GM23338 (cell line): ENCODE results near the gene RAB3GAP2. TPM values are rescaled to one million over a fixed set of nuclear protein-coding genes. Genes with fewer than 3 reads are reported as not detected.

Source experiments
- ATAC-seq: fragments of 200-7000 bp; cut with Tn5 transposase; 3 replicates; pipeline ENCODE4 v1.9.1; 2020
- DNase-seq: peaks from one replicate; pipeline ENCODE4 v3.0.0-alpha.2; 2015; ENCODE audit warnings: low spot score
- H2AFZ ChIP-seq: fragments of 200-600 bp; sonication (generic); 2 replicates; pipeline ENCODE4 v1.8.0; 2016; ENCODE audit warnings: antibody characterized with exemption, mild to moderate bottlenecking, moderate library complexity
- H3F3A ChIP-seq: fragments of 200-600 bp; sonication (generic); replicated peaks from 2 replicates; pipeline ENCODE4 v1.8.0; 2017; ENCODE audit warnings: antibody characterized with exemption, mixed run types, low read depth
- H3K27ac ChIP-seq: fragments of 200-600 bp; sonication (generic); 2 replicates; pipeline ENCODE4 v1.6.1; 2016; ENCODE audit warnings: low read depth
- H3K27me3 ChIP-seq: fragments of 200-600 bp; sonication (generic); 2 replicates; pipeline ENCODE4 v1.8.0; 2016; ENCODE audit warnings: mild to moderate bottlenecking, mixed run types, moderate library complexity; ENCODE audit not compliant: insufficient read depth
- H3K36me3 ChIP-seq: fragments of 200-600 bp; sonication (generic); 2 replicates; pipeline ENCODE4 v1.8.0; 2016; ENCODE audit warnings: mild to moderate bottlenecking; ENCODE audit not compliant: insufficient read depth
- H3K4me1 ChIP-seq: fragments of 200-600 bp; sonication (generic); 2 replicates; pipeline ENCODE4 v1.8.0; 2016; ENCODE audit warnings: mild to moderate bottlenecking, moderate library complexity; ENCODE audit not compliant: insufficient read depth
- H3K4me2 ChIP-seq: fragments of 200-600 bp; sonication (generic); 2 replicates; pipeline ENCODE4 v1.7.1; 2017; ENCODE audit warnings: mixed run types
- H3K4me3 ChIP-seq: fragments of 200-600 bp; sonication (generic); 2 replicates; pipeline ENCODE4 v1.6.1; 2016; ENCODE audit warnings: mixed run types
- H3K79me2 ChIP-seq: fragments of 200-600 bp; sonication (generic); replicated peaks from 2 replicates; pipeline ENCODE4 v1.8.0; 2017; ENCODE audit warnings: mild to moderate bottlenecking; ENCODE audit not compliant: insufficient read depth
- H3K9me2 ChIP-seq: fragments of 200-600 bp; sonication (generic); 2 replicates; pipeline ENCODE4 v1.8.0; 2017; ENCODE audit not compliant: insufficient read depth
- H4K20me1 ChIP-seq: fragments of 200-600 bp; sonication (generic); replicated peaks from 2 replicates; pipeline ENCODE4 v1.8.0; 2017; ENCODE audit warnings: mild to moderate bottlenecking; ENCODE audit not compliant: insufficient read depth
- H3K27ac Mint-ChIP-seq: 2 replicates; pipeline ENCODE4 v1.8.0; 2020; ENCODE audit warnings: inconsistent platforms, mild to moderate bottlenecking, moderate library complexity, mixed read lengths
- H3K27me3 Mint-ChIP-seq: 3 replicates; pipeline ENCODE4 v1.8.0; 2022; ENCODE audit warnings: low read depth, mild to moderate bottlenecking, moderate library complexity, mixed read lengths, inconsistent platforms; ENCODE audit not compliant: insufficient read depth, poor library complexity
- H3K36me3 Mint-ChIP-seq: 3 replicates; pipeline ENCODE4 v1.8.0; 2021; ENCODE audit warnings: low read depth, mild to moderate bottlenecking, inconsistent platforms, moderate library complexity, mixed read lengths
- H3K4me1 Mint-ChIP-seq: 3 replicates; pipeline ENCODE4 v1.8.0; 2020; ENCODE audit warnings: mild to moderate bottlenecking, inconsistent platforms, mixed read lengths
- H3K4me3 Mint-ChIP-seq: 3 replicates; pipeline ENCODE4 v1.8.0; 2021; ENCODE audit warnings: moderate library complexity, mild to moderate bottlenecking, inconsistent platforms, mixed read lengths
- H3K9me3 Mint-ChIP-seq: 3 replicates; pipeline ENCODE4 v1.8.0; 2020; ENCODE audit warnings: moderate library complexity, mild to moderate bottlenecking, inconsistent platforms, mixed read lengths
- EZH2phosphoT487 ChIP-seq: fragments of 200-600 bp; sonication (generic); IDR thresholded peaks from one replicate; pipeline ENCODE4 v1.8.1; 2018; ENCODE audit warnings: antibody characterized with exemption; ENCODE audit not compliant: unreplicated experiment
- JUNB ChIP-seq: IDR thresholded peaks from one replicate; pipeline ENCODE4 v1.6.1; 2016; ENCODE audit warnings: antibody characterized with exemption; ENCODE audit not compliant: unreplicated experiment
- POLR2AphosphoS5 ChIP-seq: IDR thresholded peaks from 2 replicates; pipeline ENCODE4 v1.6.1; 2016; ENCODE audit warnings: antibody characterized with exemption, low read depth
- STAT1 ChIP-seq: IDR thresholded peaks from one replicate; pipeline ENCODE4 v1.6.1; 2016; ENCODE audit warnings: antibody characterized with exemption; ENCODE audit not compliant: unreplicated experiment
- polyA plus RNA-seq: library from polyadenylated mRNA; unstranded; fragments of >200 nt; fragmentation: Nextera tagmentation; extraction: Ambion mirVana; gene quantifications from 2 replicates; pipeline ENCODE4 v1.2.1, GENCODE V29; 2016
- total RNA-seq: library from RNA; depleted of rRNA; stranded (reverse); fragments of >200 nt; shearing (Covaris generic); gene quantifications from 2 replicates; pipeline ENCODE4 v1.2.3, GENCODE V29; 2014
- TF ChIP-seq, protein P1 (sequence below): fragments of 250-450 bp; sonication (Bioruptor Pico); IDR thresholded peaks from 2 replicates; pipeline ENCODE4 v1.5.0; 2020; ENCODE audit warnings: mild to moderate bottlenecking, moderate library complexity
- TF ChIP-seq, protein P2 (sequence below): IDR thresholded peaks from one replicate; pipeline ENCODE4 v1.6.1; 2018; ENCODE audit warnings: antibody characterized with exemption; ENCODE audit not compliant: unreplicated experiment

The RAB3GAP2 gene
- total and polyA plus RNA-seq, 2 experiments from 2014 or later, result 19.4 to 44.6 TPM

- no peak for TF ChIP-seq POLR2AphosphoS5
- no peak for TF ChIP-seq STAT1
- TF ChIP-seq, protein P1, sequence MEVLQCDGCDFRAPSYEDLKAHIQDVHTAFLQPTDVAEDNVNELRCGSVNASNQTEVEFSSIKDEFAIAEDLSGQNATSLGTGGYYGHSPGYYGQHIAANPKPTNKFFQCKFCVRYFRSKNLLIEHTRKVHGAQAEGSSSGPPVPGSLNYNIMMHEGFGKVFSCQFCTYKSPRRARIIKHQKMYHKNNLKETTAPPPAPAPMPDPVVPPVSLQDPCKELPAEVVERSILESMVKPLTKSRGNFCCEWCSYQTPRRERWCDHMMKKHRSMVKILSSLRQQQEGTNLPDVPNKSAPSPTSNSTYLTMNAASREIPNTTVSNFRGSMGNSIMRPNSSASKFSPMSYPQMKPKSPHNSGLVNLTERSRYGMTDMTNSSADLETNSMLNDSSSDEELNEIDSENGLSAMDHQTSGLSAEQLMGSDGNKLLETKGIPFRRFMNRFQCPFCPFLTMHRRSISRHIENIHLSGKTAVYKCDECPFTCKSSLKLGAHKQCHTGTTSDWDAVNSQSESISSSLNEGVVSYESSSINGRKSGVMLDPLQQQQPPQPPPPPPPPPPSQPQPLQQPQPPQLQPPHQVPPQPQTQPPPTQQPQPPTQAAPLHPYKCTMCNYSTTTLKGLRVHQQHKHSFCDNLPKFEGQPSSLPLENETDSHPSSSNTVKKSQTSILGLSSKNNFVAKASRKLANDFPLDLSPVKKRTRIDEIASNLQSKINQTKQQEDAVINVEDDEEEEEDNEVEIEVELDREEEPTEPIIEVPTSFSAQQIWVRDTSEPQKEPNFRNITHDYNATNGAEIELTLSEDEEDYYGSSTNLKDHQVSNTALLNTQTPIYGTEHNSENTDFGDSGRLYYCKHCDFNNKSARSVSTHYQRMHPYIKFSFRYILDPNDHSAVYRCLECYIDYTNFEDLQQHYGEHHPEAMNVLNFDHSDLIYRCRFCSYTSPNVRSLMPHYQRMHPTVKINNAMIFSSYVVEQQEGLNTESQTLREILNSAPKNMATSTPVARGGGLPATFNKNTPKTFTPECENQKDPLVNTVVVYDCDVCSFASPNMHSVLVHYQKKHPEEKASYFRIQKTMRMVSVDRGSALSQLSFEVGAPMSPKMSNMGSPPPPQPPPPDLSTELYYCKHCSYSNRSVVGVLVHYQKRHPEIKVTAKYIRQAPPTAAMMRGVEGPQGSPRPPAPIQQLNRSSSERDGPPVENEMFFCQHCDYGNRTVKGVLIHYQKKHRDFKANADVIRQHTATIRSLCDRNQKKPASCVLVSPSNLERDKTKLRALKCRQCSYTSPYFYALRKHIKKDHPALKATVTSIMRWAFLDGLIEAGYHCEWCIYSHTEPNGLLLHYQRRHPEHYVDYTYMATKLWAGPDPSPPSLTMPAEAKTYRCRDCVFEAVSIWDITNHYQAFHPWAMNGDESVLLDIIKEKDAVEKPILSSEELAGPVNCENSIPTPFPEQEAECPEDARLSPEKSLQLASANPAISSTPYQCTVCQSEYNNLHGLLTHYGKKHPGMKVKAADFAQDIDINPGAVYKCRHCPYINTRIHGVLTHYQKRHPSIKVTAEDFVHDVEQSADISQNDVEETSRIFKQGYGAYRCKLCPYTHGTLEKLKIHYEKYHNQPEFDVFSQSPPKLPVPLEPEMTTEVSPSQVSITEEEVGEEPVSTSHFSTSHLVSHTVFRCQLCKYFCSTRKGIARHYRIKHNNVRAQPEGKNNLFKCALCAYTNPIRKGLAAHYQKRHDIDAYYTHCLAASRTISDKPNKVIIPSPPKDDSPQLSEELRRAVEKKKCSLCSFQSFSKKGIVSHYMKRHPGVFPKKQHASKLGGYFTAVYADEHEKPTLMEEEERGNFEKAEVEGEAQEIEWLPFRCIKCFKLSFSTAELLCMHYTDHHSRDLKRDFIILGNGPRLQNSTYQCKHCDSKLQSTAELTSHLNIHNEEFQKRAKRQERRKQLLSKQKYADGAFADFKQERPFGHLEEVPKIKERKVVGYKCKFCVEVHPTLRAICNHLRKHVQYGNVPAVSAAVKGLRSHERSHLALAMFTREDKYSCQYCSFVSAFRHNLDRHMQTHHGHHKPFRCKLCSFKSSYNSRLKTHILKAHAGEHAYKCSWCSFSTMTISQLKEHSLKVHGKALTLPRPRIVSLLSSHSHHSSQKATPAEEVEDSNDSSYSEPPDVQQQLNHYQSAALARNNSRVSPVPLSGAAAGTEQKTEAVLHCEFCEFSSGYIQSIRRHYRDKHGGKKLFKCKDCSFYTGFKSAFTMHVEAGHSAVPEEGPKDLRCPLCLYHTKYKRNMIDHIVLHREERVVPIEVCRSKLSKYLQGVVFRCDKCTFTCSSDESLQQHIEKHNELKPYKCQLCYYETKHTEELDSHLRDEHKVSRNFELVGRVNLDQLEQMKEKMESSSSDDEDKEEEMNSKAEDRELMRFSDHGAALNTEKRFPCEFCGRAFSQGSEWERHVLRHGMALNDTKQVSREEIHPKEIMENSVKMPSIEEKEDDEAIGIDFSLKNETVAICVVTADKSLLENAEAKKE, result no peak
Measured at GRCh38 chr1:220160027-220160426, 112.2 kb downstream of the RAB3GAP2 start (continued).

DNA sequence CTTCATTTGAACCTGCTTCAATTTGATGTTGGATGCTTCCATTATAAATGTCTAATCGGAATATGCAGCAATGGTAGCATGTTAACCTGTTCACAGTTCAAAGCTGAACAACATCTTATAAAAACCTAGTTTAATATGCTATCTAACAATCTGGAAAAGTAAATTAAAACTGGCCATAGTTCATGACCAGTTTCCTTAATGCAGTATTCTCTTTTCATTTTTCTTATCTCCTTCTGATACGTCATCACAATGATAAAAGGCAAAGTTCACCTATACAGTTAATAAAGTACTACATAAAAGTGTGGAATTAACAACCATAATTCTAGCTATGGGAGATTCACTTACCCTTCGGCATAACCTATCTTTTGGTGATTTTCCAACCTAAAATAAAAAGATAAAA is 113.2 kb downstream of the RAB3GAP2 start:
- Mint-ChIP-seq H3K4me1 (no peaks in the 10 kb centered on the region), H3K4me3 (no peak overlapping the region), H3K27ac (no peak overlapping the region), H3K27me3 (no peaks in the 10 kb centered on the region), H3K36me3 (peaks cover 48% of the 10 kb centered on the region), H3K9me3 (no peaks in the 10 kb centered on the region)
- H3F3A ChIP-seq, result no peaks in the 10 kb centered on the region
- H3K4me2 ChIP-seq, result no peak overlapping the region
- no peak overlapping the region for H3K4me3 ChIP-seq
- DNase-seq, result no peak
- no peaks in the 10 kb centered on the region for H4K20me1 ChIP-seq
- H3K36me3 ChIP-seq, result peaks cover 38% of the 10 kb centered on the region; the same call in 1 of the 2 replicates
- no peaks in the 10 kb centered on the region for H3K4me1 ChIP-seq
- H2AFZ ChIP-seq, result no peak overlapping the region
- no peaks in the 10 kb centered on the region for H3K9me2 ChIP-seq
- H3K27ac ChIP-seq, result no peak overlapping the region
- H3K79me2 ChIP-seq, result no peaks in the 10 kb centered on the region
- no peaks in the 10 kb centered on the region for H3K27me3 ChIP-seq
- no peak for ATAC-seq
- TF ChIP-seq STAT1 (no peak), POLR2AphosphoS5 (no peak), JUNB (no peak), EZH2phosphoT487 (no peak)
- TF ChIP-seq, protein P1, result no peak
- TF ChIP-seq, protein P2, sequence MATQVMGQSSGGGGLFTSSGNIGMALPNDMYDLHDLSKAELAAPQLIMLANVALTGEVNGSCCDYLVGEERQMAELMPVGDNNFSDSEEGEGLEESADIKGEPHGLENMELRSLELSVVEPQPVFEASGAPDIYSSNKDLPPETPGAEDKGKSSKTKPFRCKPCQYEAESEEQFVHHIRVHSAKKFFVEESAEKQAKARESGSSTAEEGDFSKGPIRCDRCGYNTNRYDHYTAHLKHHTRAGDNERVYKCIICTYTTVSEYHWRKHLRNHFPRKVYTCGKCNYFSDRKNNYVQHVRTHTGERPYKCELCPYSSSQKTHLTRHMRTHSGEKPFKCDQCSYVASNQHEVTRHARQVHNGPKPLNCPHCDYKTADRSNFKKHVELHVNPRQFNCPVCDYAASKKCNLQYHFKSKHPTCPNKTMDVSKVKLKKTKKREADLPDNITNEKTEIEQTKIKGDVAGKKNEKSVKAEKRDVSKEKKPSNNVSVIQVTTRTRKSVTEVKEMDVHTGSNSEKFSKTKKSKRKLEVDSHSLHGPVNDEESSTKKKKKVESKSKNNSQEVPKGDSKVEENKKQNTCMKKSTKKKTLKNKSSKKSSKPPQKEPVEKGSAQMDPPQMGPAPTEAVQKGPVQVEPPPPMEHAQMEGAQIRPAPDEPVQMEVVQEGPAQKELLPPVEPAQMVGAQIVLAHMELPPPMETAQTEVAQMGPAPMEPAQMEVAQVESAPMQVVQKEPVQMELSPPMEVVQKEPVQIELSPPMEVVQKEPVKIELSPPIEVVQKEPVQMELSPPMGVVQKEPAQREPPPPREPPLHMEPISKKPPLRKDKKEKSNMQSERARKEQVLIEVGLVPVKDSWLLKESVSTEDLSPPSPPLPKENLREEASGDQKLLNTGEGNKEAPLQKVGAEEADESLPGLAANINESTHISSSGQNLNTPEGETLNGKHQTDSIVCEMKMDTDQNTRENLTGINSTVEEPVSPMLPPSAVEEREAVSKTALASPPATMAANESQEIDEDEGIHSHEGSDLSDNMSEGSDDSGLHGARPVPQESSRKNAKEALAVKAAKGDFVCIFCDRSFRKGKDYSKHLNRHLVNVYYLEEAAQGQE, result no peak
